Hippocampal formation (tissue), 2 donors: ENCODE measurements around the gene LYPD8.

ENCODE experiments used
- DNase-seq, 2 donors: peaks; one replicate each; lab custom pipeline; 2025; lab: John Stamatoyannopoulos, UW

The LYPD8 gene

DNA sequence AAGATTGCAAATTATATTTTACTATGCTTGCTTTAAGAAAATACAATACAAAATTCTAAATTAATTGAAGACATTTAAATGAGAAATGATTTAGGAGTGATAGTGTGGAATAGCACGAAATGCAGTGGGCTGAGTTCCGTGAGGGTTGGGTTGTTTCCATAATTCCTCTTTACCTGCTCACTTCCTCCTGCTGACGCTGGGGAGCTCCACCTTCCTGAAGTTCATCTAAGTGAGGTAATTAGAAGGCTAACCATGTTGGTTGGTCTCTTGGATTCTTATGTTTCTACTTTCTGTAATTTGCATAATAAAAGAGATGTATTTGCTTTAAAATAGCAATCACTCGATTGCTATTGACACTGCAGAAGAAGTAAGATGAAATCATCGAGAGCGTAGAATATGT lies 57.7 kb downstream of the LYPD8 start:
- DNase-seq = no peak

DNA sequence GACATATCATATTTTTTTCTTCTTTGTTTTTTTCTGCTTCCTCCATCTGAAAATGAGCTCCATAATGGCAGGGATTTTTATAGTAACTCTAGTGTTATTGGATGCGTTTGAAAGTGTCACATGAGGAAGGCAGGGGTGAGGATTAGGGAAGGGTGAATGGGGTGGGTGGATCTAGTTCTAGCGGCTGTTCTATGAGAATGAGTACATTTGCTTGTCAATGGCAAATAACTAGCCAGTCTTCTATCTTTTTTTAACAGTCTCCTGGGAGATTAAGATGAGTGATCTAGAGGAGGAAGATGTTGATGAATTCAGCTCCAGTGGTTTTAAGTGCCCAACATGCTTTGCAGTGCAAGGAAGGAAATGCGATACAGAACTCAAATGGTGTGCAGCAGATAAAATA lies 58.8 kb downstream of the LYPD8 start:
- no peak for DNase-seq

DNA sequence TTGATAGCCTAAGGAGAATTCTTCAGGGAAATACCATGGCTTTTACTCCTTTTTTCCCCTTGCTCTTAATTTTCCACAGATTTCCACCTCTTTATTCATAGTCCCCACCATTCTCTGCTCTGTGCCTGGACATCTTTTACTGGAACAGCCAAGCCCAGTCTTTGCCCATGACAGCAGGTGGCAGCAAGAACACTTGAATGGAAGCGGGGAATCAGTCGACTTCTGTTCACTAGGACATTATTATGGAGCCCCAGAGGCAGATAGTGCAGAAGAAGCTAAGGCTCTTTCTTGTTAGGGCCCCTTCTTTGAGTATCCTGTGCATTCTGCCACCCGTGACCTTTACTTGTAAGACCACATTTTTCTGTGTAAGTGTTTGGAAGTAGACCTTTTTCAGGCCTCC lies 59.3 kb downstream of the LYPD8 start:
- peak in 1 of 2 donors; percentile 2 for DNase-seq

DNA sequence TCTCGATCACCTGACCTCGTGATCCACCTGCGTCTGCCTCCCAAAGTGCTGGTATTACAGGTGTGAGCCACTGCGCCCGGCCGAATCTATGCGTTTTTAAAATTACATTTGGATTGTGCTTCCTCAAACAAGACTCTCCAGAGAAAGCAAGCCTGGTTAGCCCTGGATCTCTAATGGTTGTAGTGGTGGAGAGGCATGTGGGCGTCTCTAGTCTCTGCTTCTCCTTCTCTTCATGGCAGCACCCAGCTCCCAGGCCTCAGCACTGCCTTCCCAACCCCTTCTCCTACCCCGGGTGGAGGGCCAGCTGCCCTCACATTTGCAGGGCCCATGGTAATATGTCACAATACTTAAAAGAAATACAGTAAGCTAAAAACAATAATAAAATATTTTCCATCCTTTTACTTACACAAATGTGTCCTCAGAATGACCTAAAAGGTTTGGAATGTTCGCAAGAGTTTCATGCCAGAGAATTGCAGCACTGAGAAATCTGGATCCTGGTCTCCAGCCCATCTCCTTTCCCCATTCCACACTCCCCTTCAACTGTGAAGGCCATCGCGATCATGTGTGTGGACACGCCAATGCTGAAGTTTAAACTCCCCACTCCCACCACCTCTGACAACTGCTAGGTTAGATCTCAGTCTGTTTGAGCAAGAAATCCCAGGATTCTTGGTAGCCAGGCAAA lies 60.0 kb downstream of the LYPD8 start:
- DNase-seq = no peak

DNA sequence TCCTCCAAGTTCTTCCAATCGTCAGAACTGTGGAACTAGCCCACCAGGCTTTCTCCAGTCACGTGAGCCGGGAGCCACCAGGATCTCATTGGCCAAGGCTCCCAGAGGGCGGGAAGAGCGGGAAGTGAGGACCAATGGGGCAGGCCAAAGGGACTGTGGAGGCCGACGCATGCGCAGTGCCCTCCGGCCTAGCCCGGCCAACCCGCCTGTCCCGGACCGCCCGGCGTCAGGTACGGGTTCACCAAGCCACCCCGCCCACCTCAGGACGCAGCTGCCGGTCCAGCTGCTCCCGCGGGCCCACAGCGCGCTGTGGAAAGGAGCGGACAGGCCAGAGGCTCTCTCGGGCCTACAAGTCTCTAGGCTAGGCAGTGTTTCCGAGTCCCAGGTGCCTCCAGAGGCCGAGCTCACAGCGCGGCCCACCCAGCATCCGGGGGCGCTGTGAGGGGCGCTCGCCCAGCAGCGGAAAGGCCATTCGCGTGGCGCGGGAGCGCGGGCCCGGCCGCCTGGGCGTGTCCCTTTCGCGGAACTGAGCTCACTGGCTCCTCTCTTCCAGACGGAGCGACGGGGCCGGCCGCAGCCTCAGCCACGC lies 63.9 kb downstream of the LYPD8 start:
- DNase-seq = no peak
